Liver (tissue), 9 donors: ENCODE results near the gene GNAO1. TPM values are rescaled to one million over a fixed set of nuclear protein-coding genes. Genes with fewer than 3 reads are reported as not detected.
A peak's percentile ranks its signal among the peaks of the same experiment; 100 is the strongest.

ENCODE experiments used
- DNase-seq: peaks from one replicate; pipeline ENCODE4 v3.0.0-alpha.2; 2017; ENCODE audit warnings: low spot score
- H3K27ac ChIP-seq, 2 donors: one replicate each; pipeline ENCODE4 v1.7.0; 2013; ENCODE audit warnings: inconsistent platforms in 2 of 2, low read length in 2 of 2, control low read depth in 1 of 2, low read depth in 1 of 2, mild to moderate bottlenecking in 1 of 2
- H3K27me3 ChIP-seq, 4 donors: one replicate each; pipeline versions ENCODE4 v1.6.1 to v1.7.0; 2013; ENCODE audit warnings: low read length in 3 of 4, inconsistent platforms in 1 of 4, mild to moderate bottlenecking in 1 of 4, moderate library complexity in 1 of 4; ENCODE audit not compliant: control insufficient read depth in 4 of 4, insufficient read depth in 4 of 4
- H3K36me3 ChIP-seq, 4 donors: one replicate each; pipeline versions ENCODE4 v1.6.1 to v1.7.0; 2013; ENCODE audit warnings: low read length in 3 of 4, mild to moderate bottlenecking in 3 of 4, low read depth in 1 of 4, moderate library complexity in 1 of 4; ENCODE audit not compliant: control insufficient read depth in 4 of 4, insufficient read depth in 3 of 4
- H3K4me1 ChIP-seq, 4 donors: one replicate each; pipeline versions ENCODE4 v1.6.1 to v1.7.0; 2013; ENCODE audit warnings: low read length in 3 of 4, mild to moderate bottlenecking in 3 of 4, moderate library complexity in 1 of 4; ENCODE audit not compliant: control insufficient read depth in 4 of 4, insufficient read depth in 4 of 4
- H3K4me3 ChIP-seq, 3 donors: one replicate each; pipeline versions ENCODE4 v1.6.1 to v1.7.0; 2013; ENCODE audit warnings: low read length in 3 of 3, control low read depth in 1 of 3, low read depth in 1 of 3, mild to moderate bottlenecking in 1 of 3
- H3K9ac ChIP-seq, 2 donors: one replicate each; pipeline ENCODE4 v1.7.0; 2013; ENCODE audit warnings: low read length in 2 of 2, mild to moderate bottlenecking in 2 of 2, moderate library complexity in 2 of 2, control low read depth in 1 of 2, low read depth in 1 of 2
- H3K9me3 ChIP-seq, 4 donors: one replicate each; pipeline versions ENCODE4 v1.6.1 to v1.7.0; 2013; ENCODE audit warnings: low read length in 3 of 4; ENCODE audit not compliant: control insufficient read depth in 4 of 4
- EGR1 ChIP-seq, 2 donors: IDR thresholded peaks; 2 replicates each; pipeline ENCODE4 v1.6.1; 2016 to 2018; ENCODE audit warnings: antibody characterized with exemption in 2 of 2, low read depth in 2 of 2
- GABPA ChIP-seq, 2 donors: IDR thresholded peaks in 1 of 2; conservative IDR thresholded peaks in 1 of 2; 2 replicates each; pipeline ENCODE4 v1.6.1; 2016; ENCODE audit warnings: antibody characterized with exemption in 2 of 2, mild to moderate bottlenecking in 1 of 2, moderate library complexity in 1 of 2
- HNF4A ChIP-seq, 2 donors: conservative IDR thresholded peaks; 2 replicates each; pipeline ENCODE4 v1.6.1; 2016; ENCODE audit warnings: antibody characterized with exemption in 2 of 2, mild to moderate bottlenecking in 2 of 2
- HNF4G ChIP-seq: IDR thresholded peaks from 2 replicates; pipeline ENCODE4 v1.6.1; 2016; ENCODE audit warnings: antibody characterized with exemption
- JUND ChIP-seq, 2 donors: IDR thresholded peaks; 2 replicates each; pipeline ENCODE4 v1.6.1; 2016; ENCODE audit warnings: antibody characterized with exemption in 2 of 2
- NR2F2 ChIP-seq: IDR thresholded peaks from 2 replicates; pipeline ENCODE4 v1.6.1; 2016; ENCODE audit warnings: antibody characterized with exemption
- RAD21 ChIP-seq, 2 donors: IDR thresholded peaks; 2 replicates each; pipeline ENCODE4 v1.6.1; 2016; ENCODE audit warnings: antibody characterized with exemption in 2 of 2, mild to moderate bottlenecking in 2 of 2
- RXRA ChIP-seq, 2 donors: IDR thresholded peaks; 2 replicates each; pipeline ENCODE4 v1.6.1; 2017 to 2018; ENCODE audit warnings: antibody characterized with exemption in 2 of 2, mild to moderate bottlenecking in 1 of 2
- TAF1 ChIP-seq: conservative IDR thresholded peaks from 2 replicates; pipeline ENCODE4 v1.6.1; 2016; ENCODE audit warnings: antibody characterized with exemption, mild to moderate bottlenecking
- YY1 ChIP-seq: IDR thresholded peaks from 2 replicates; pipeline ENCODE4 v1.6.1; 2016; ENCODE audit warnings: antibody characterized with exemption, mild to moderate bottlenecking
- WGBS: extraction: QIAGEN DNeasy Blood & Tissue Kit; methylation state at CpG from one replicate; pipeline ENCODE4 v1.1.7; 2013; 5-methylcytosine and 5-hydroxymethylcytosine counted together
- polyA plus RNA-seq, 2 donors: library from polyadenylated mRNA; stranded (reverse) in 1 of 2; unstranded in 1 of 2; fragments of 200-250 nt in 1 of 2; fragments of >200 nt in 1 of 2; fragmentation: Nextera tagmentation in 1 of 2; extraction: Ambion mirVana in 1 of 2; gene quantifications; one replicate each; pipeline versions ENCODE4 v1.2.1 to v1.2.3, GENCODE V29; 2013 to 2015
- total RNA-seq, 2 donors: library from RNA; depleted of rRNA; stranded (reverse); fragments of >200 nt; gene quantifications; one replicate each; pipeline ENCODE4 v1.2.3, GENCODE V29; 2014
- TF ChIP-seq, protein P1 (sequence below): IDR thresholded peaks from 2 replicates; pipeline ENCODE4 v1.6.1; 2016; ENCODE audit warnings: antibody characterized with exemption, mild to moderate bottlenecking
- TF ChIP-seq, protein P2 (sequence below): IDR thresholded peaks from 2 replicates; pipeline ENCODE4 v1.6.1; 2016; ENCODE audit warnings: antibody characterized with exemption
- TF ChIP-seq, protein P3 (sequence below): IDR thresholded peaks from 2 replicates; pipeline ENCODE4 v1.6.1; 2016; ENCODE audit warnings: antibody characterized with exemption
- TF ChIP-seq, protein P4 (sequence below): fragments of 150-350 bp; IDR thresholded peaks from 2 replicates; pipeline ENCODE4 v1.5.1; 2017; ENCODE audit warnings: improper control_type of control experiment, low read depth, low read length; ENCODE audit not compliant: missing input control
- donor health status: healthy.
- donor health status: healthy.
- donor health status: healthy.
- donor health status: healthy.
- donor health status: healthy.

The GNAO1 gene
- total and polyA plus RNA-seq, 4 donors = 0.61 to 15.1 (median 7.0) TPM

- 96% methylated on average over 9 of the region's 9 CpGs for WGBS
- no peak overlapping the region for H3K4me3 ChIP-seq
- H3K9me3 ChIP-seq = no peaks in the 10 kb centered on the region
- H3K9ac ChIP-seq = no peak overlapping the region
- H3K4me1 ChIP-seq = peaks cover 0 to under 1% (median 0%) of the 10 kb centered on the region in 4 donors
- DNase-seq = no peak
- no peak for TF ChIP-seq HNF4A (conservative IDR thresholded peaks at IDR 0.05)
- TF ChIP-seq YY1 = no peak
- TF ChIP-seq GABPA (IDR thresholded peaks at IDR 0.05 in 1 of 2, conservative IDR thresholded peaks at IDR 0.05 in 1 of 2) = no peak
- TF ChIP-seq, protein P1, sequence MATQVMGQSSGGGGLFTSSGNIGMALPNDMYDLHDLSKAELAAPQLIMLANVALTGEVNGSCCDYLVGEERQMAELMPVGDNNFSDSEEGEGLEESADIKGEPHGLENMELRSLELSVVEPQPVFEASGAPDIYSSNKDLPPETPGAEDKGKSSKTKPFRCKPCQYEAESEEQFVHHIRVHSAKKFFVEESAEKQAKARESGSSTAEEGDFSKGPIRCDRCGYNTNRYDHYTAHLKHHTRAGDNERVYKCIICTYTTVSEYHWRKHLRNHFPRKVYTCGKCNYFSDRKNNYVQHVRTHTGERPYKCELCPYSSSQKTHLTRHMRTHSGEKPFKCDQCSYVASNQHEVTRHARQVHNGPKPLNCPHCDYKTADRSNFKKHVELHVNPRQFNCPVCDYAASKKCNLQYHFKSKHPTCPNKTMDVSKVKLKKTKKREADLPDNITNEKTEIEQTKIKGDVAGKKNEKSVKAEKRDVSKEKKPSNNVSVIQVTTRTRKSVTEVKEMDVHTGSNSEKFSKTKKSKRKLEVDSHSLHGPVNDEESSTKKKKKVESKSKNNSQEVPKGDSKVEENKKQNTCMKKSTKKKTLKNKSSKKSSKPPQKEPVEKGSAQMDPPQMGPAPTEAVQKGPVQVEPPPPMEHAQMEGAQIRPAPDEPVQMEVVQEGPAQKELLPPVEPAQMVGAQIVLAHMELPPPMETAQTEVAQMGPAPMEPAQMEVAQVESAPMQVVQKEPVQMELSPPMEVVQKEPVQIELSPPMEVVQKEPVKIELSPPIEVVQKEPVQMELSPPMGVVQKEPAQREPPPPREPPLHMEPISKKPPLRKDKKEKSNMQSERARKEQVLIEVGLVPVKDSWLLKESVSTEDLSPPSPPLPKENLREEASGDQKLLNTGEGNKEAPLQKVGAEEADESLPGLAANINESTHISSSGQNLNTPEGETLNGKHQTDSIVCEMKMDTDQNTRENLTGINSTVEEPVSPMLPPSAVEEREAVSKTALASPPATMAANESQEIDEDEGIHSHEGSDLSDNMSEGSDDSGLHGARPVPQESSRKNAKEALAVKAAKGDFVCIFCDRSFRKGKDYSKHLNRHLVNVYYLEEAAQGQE = no peak
- no peak for TF ChIP-seq EGR1 (IDR thresholded peaks at IDR 0.05; ENCODE audit: low read depth in 2 of 2)
- TF ChIP-seq NR2F2 = no peak
- TF ChIP-seq, protein P2, sequence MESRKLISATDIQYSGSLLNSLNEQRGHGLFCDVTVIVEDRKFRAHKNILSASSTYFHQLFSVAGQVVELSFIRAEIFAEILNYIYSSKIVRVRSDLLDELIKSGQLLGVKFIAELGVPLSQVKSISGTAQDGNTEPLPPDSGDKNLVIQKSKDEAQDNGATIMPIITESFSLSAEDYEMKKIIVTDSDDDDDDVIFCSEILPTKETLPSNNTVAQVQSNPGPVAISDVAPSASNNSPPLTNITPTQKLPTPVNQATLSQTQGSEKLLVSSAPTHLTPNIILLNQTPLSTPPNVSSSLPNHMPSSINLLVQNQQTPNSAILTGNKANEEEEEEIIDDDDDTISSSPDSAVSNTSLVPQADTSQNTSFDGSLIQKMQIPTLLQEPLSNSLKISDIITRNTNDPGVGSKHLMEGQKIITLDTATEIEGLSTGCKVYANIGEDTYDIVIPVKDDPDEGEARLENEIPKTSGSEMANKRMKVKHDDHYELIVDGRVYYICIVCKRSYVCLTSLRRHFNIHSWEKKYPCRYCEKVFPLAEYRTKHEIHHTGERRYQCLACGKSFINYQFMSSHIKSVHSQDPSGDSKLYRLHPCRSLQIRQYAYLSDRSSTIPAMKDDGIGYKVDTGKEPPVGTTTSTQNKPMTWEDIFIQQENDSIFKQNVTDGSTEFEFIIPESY = no peak
- TF ChIP-seq, protein P3, sequence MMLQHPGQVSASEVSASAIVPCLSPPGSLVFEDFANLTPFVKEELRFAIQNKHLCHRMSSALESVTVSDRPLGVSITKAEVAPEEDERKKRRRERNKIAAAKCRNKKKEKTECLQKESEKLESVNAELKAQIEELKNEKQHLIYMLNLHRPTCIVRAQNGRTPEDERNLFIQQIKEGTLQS = no peak
- no peak for TF ChIP-seq HNF4G
- no peak for TF ChIP-seq RXRA (IDR thresholded peaks at IDR 0.05)
- TF ChIP-seq JUND (IDR thresholded peaks at IDR 0.05) = no peak
- peaks cover 2 to 33% (median 14%) of the 10 kb centered on the region in 4 donors for H3K36me3 ChIP-seq
- no peaks in the 10 kb centered on the region for H3K27me3 ChIP-seq
- H3K27ac ChIP-seq = no peak overlapping the region
These were observed 84.5 kb downstream of the GNAO1 start for GRCh38 chr16:56275801-56276200.

DNA sequence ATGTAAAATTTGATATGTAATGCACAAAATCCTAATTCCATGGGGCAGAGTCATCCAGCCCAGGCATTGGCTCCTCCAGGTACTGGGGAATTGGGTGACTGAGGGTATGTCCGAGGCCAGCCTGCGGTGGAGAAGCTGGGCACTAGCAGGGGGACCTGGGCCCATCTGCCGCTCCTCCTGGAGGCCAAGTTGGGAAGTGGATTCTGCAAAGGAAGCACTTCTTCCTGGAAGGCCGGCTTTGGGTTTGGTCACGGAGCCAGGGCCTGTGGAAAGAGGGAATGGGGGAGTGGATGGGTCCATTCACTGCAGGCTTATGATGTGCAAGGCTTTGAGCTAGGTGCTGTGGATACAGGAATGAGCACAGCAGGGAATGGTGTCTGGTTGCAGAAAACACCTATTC, 85.8 kb downstream of the GNAO1 start:
- WGBS = 78% methylated on average over 5 of the region's 5 CpGs
- Histone ChIP-seq H3K4me3 (no peak overlapping the region), H3K9ac (no peak overlapping the region), H3K27me3 (no peaks in the 10 kb centered on the region), H3K9me3 (no peaks in the 10 kb centered on the region), H3K36me3 (peaks cover 2 to 33% (median 14%) of the 10 kb centered on the region in 4 donors), H3K4me1 (no peaks in the 10 kb centered on the region), H3K27ac (no peak overlapping the region)
- TF ChIP-seq HNF4G (no peak), RAD21 (IDR thresholded peaks at IDR 0.05) (peak in 1 of 2 donors; percentile 46), TAF1 (no peak), YY1 (no peak)
- TF ChIP-seq, protein P4, sequence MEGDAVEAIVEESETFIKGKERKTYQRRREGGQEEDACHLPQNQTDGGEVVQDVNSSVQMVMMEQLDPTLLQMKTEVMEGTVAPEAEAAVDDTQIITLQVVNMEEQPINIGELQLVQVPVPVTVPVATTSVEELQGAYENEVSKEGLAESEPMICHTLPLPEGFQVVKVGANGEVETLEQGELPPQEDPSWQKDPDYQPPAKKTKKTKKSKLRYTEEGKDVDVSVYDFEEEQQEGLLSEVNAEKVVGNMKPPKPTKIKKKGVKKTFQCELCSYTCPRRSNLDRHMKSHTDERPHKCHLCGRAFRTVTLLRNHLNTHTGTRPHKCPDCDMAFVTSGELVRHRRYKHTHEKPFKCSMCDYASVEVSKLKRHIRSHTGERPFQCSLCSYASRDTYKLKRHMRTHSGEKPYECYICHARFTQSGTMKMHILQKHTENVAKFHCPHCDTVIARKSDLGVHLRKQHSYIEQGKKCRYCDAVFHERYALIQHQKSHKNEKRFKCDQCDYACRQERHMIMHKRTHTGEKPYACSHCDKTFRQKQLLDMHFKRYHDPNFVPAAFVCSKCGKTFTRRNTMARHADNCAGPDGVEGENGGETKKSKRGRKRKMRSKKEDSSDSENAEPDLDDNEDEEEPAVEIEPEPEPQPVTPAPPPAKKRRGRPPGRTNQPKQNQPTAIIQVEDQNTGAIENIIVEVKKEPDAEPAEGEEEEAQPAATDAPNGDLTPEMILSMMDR = peak; percentile 10
- DNase-seq = no peak
